Neural progenitor cell (in vitro differentiated cells): Measurements from ENCODE around the gene STX2. TPM values are rescaled to one million over a fixed set of nuclear protein-coding genes. Genes with fewer than 3 reads are reported as not detected.

Source experiments
- DNase-seq: peaks from one replicate; pipeline ENCODE4 v3.0.0-alpha.2; 2016; ENCODE audit warnings: low spot score
- H2AFZ ChIP-seq: fragments of 200-600 bp; sonication (generic); replicated peaks from 2 replicates; pipeline ENCODE4 v1.6.1; 2016; ENCODE audit warnings: antibody characterized with exemption
- H3F3A ChIP-seq: fragments of 200-600 bp; sonication (generic); 2 replicates; pipeline ENCODE4 v1.6.1; 2016; ENCODE audit warnings: antibody characterized with exemption, low read depth
- H3K27ac ChIP-seq: fragments of 200-600 bp; sonication (generic); 2 replicates; pipeline ENCODE4 v1.5.1; 2016; ENCODE audit warnings: mild to moderate bottlenecking
- H3K27me3 ChIP-seq: fragments of 200-600 bp; sonication (generic); 2 replicates; pipeline ENCODE4 v1.6.1; 2016; ENCODE audit warnings: mild to moderate bottlenecking, moderate library complexity
- H3K36me3 ChIP-seq: fragments of 200-600 bp; sonication (generic); 2 replicates; pipeline ENCODE4 v1.5.1; 2016
- H3K4me1 ChIP-seq: fragments of 200-600 bp; sonication (generic); 2 replicates; pipeline ENCODE4 v1.6.1; 2016; ENCODE audit warnings: mixed run types
- H3K4me2 ChIP-seq: fragments of 200-600 bp; sonication (generic); 2 replicates; pipeline ENCODE4 v1.6.1; 2016
- H3K4me3 ChIP-seq: fragments of 200-600 bp; sonication (generic); 2 replicates; pipeline ENCODE4 v1.5.1; 2016
- H3K79me2 ChIP-seq: fragments of 200-600 bp; sonication (generic); 2 replicates; pipeline ENCODE4 v1.6.1; 2016; ENCODE audit warnings: low read depth
- H3K9ac ChIP-seq: fragments of 200-600 bp; sonication (generic); 2 replicates; pipeline ENCODE4 v1.6.1; 2016
- H3K9me3 ChIP-seq: fragments of 200-600 bp; sonication (generic); 2 replicates; pipeline ENCODE4 v1.5.1; 2016; ENCODE audit warnings: low read depth
- H4K20me1 ChIP-seq: fragments of 200-600 bp; sonication (generic); 2 replicates; pipeline ENCODE4 v1.6.1; 2016; ENCODE audit warnings: low read depth
- H3K27ac Mint-ChIP-seq: 3 replicates; pipeline ENCODE4 v1.8.0; 2021; ENCODE audit warnings: mixed read lengths
- H3K27me3 Mint-ChIP-seq: 2 replicates; pipeline ENCODE4 v1.8.0; 2022; ENCODE audit warnings: low read depth, mild to moderate bottlenecking, inconsistent platforms, moderate library complexity, mixed read lengths; ENCODE audit not compliant: insufficient read depth
- H3K36me3 Mint-ChIP-seq: 3 replicates; pipeline ENCODE4 v1.8.0; 2021; ENCODE audit warnings: mixed read lengths
- H3K4me1 Mint-ChIP-seq: 3 replicates; pipeline ENCODE4 v1.8.0; 2021; ENCODE audit warnings: mixed read lengths
- H3K4me3 Mint-ChIP-seq: 3 replicates; pipeline ENCODE4 v1.8.0; 2021; ENCODE audit warnings: mild to moderate bottlenecking, moderate library complexity, mixed read lengths
- H3K9me3 Mint-ChIP-seq: 3 replicates; pipeline ENCODE4 v1.8.0; 2020; ENCODE audit warnings: mixed read lengths
- EZH2 ChIP-seq: fragments of 200-600 bp; sonication (generic); IDR thresholded peaks from 2 replicates; pipeline ENCODE4 v1.6.1; 2017; ENCODE audit warnings: antibody characterized with exemption, mild to moderate bottlenecking, moderate library complexity
- EZH2phosphoT487 ChIP-seq: fragments of 200-600 bp; sonication (generic); IDR thresholded peaks from 2 replicates; pipeline ENCODE4 v1.6.1; 2017; ENCODE audit warnings: antibody characterized with exemption
- total RNA-seq: library from RNA; depleted of rRNA; stranded (reverse); fragments of >200 nt; gene quantifications from 2 replicates; pipeline ENCODE4 v1.2.3, GENCODE V29; 2015; ENCODE audit warnings: low replicate concordance
- TF ChIP-seq, protein P1 (sequence below): fragments of 200-600 bp; sonication (generic); IDR thresholded peaks from 2 replicates; pipeline ENCODE4 v1.5.1; 2017; ENCODE audit warnings: antibody characterized with exemption, mild to moderate bottlenecking

The STX2 gene
- total RNA-seq, 1 donor from 2014 or later, result 44.0 TPM

DNA sequence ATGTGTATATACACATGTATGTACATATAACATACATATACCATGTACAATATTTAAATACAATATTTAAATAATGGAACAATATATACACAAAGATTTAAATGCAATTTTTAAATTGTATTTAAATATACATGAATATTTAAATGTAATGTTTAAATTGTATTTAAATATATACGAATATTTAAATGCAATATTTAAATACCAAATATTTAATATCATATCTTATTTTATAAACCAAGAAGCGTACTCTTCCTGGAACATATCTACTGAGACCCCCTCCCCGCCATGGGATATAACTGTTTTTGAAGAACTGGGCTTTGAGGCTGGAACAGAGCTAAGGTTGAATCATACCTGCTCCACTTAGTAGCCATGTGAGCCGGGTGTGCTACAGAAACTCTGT, 93.1 kb downstream of the STX2 start:
- H3K4me2 ChIP-seq, result no peak overlapping the region
- H3K4me3 Mint-ChIP-seq, result no peak overlapping the region
- no peaks in the 10 kb centered on the region for H3K36me3 Mint-ChIP-seq
- no peaks in the 10 kb centered on the region for H3K9me3 ChIP-seq
- H2AFZ ChIP-seq, result no peak overlapping the region
- H3K9me3 Mint-ChIP-seq, result peaks cover 2% of the 10 kb centered on the region
- TF ChIP-seq EZH2phosphoT487 (no peak), EZH2 (no peak)
- TF ChIP-seq, protein P1, sequence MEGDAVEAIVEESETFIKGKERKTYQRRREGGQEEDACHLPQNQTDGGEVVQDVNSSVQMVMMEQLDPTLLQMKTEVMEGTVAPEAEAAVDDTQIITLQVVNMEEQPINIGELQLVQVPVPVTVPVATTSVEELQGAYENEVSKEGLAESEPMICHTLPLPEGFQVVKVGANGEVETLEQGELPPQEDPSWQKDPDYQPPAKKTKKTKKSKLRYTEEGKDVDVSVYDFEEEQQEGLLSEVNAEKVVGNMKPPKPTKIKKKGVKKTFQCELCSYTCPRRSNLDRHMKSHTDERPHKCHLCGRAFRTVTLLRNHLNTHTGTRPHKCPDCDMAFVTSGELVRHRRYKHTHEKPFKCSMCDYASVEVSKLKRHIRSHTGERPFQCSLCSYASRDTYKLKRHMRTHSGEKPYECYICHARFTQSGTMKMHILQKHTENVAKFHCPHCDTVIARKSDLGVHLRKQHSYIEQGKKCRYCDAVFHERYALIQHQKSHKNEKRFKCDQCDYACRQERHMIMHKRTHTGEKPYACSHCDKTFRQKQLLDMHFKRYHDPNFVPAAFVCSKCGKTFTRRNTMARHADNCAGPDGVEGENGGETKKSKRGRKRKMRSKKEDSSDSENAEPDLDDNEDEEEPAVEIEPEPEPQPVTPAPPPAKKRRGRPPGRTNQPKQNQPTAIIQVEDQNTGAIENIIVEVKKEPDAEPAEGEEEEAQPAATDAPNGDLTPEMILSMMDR, result no peak
- H3F3A ChIP-seq, result no peaks in the 10 kb centered on the region
- H3K4me3 ChIP-seq, result no peak overlapping the region
- no peaks in the 10 kb centered on the region for H3K36me3 ChIP-seq
- peaks cover 19% of the 10 kb centered on the region for H3K4me1 Mint-ChIP-seq
- no peaks in the 10 kb centered on the region for H4K20me1 ChIP-seq
- no peak overlapping the region for H3K9ac ChIP-seq
- no peaks in the 10 kb centered on the region for H3K79me2 ChIP-seq
- no peak overlapping the region for H3K27ac Mint-ChIP-seq
- H3K27me3 ChIP-seq, result peaks cover 7% of the 10 kb centered on the region
- no peak for DNase-seq
- H3K4me1 ChIP-seq, result no peaks in the 10 kb centered on the region
- peaks cover 5% of the 10 kb centered on the region for H3K27me3 Mint-ChIP-seq
- no peak overlapping the region for H3K27ac ChIP-seq

DNA sequence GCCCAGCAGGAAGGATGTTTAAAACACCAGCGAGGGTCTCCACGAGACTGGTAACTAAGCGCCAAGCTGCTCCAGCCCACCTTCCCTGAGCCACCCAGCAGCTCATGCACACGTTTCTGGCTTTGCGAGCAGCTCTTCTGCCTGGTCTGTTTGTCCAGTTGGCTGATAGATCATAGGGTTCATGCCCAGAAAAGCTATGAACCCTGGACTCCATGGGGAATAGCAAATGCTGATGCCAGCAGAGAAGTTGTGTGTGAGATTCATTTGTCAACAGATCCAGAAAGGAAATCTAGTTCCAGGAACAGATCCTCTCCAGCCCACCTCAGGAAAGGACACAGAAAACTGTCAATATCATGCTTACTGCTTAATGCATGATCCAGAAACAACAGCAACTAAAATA, 94.8 kb downstream of the STX2 start:
- Histone ChIP-seq H3K27ac (no peak overlapping the region), H3K4me2 (no peak overlapping the region), H3K27me3 (peaks cover 7% of the 10 kb centered on the region), H3F3A (no peaks in the 10 kb centered on the region), H3K79me2 (no peaks in the 10 kb centered on the region), H4K20me1 (no peaks in the 10 kb centered on the region), H3K4me1 (no peaks in the 10 kb centered on the region), H3K9ac (no peak overlapping the region), H3K36me3 (no peaks in the 10 kb centered on the region), H3K4me3 (no peak overlapping the region), H3K9me3 (no peaks in the 10 kb centered on the region), H2AFZ (no peak overlapping the region)
- Mint-ChIP-seq H3K9me3 (peaks cover 4% of the 10 kb centered on the region), H3K4me1 (peaks cover 13% of the 10 kb centered on the region), H3K27me3 (peaks cover 2% of the 10 kb centered on the region), H3K36me3 (no peaks in the 10 kb centered on the region), H3K4me3 (no peak overlapping the region), H3K27ac (no peak overlapping the region)
- DNase-seq, result no peak
- TF ChIP-seq EZH2, result no peak
- TF ChIP-seq, protein P1, result no peak
- no peak for TF ChIP-seq EZH2phosphoT487

DNA sequence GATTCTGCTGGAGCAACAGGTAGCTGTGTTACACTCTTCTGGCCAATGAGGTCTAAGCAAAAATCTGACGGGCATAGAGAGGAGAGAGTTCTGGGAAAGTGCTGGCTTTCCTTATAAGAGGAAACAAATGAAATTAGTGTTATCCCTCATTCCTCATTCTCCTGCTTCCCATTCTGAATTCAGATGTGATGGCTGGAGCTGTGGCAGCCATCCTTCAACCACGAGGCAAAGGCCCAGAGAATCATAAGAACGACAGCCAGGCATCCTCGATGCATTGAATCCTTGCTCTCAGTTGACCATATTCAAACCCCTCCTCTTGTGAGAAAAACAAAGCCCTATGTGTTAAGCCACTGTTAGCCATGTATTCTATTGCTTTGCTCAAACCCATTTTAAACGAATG, 95.4 kb downstream of the STX2 start:
- H3K4me3 ChIP-seq, result no peak overlapping the region
- TF ChIP-seq EZH2 (no peak), EZH2phosphoT487 (no peak)
- TF ChIP-seq, protein P1, result no peak

DNA sequence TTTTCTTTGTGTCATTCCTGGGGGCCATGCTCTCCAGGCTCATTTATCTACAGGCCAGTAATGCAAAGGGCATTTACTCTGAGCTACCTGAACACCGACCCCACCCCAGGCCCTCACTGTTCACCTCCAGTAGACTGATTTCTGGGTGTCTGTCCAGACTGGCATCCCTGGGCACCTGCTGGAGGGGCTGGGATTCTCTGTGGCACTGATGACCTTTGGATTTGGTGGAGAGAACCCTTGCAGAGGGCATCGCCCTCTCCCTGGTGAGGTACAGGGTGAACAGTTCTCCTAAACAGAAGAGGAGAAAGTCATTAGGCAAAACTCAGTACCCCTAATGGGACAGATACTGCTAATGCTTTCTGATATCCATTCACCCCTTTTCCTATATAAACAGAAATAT, 95.9 kb downstream of the STX2 start:
- Mint-ChIP-seq H3K27ac (no peak overlapping the region), H3K9me3 (peaks cover 4% of the 10 kb centered on the region), H3K4me1 (peaks cover 9% of the 10 kb centered on the region), H3K36me3 (no peaks in the 10 kb centered on the region), H3K4me3 (no peak overlapping the region), H3K27me3 (peaks cover 7% of the 10 kb centered on the region)
- no peak overlapping the region for H3K27ac ChIP-seq
- no peak overlapping the region for H3K9ac ChIP-seq
- no peaks in the 10 kb centered on the region for H4K20me1 ChIP-seq
- no peak for DNase-seq
- no peaks in the 10 kb centered on the region for H3K36me3 ChIP-seq
- no peaks in the 10 kb centered on the region for H3K79me2 ChIP-seq
- no peak overlapping the region for H2AFZ ChIP-seq
- TF ChIP-seq EZH2phosphoT487, result no peak
- TF ChIP-seq, protein P1, result no peak
- no peak for TF ChIP-seq EZH2
- H3F3A ChIP-seq, result no peaks in the 10 kb centered on the region
- peaks cover 7% of the 10 kb centered on the region for H3K27me3 ChIP-seq
- H3K4me3 ChIP-seq, result no peak overlapping the region
- no peak overlapping the region for H3K4me2 ChIP-seq
- no peaks in the 10 kb centered on the region for H3K4me1 ChIP-seq
- H3K9me3 ChIP-seq, result no peaks in the 10 kb centered on the region

More for the DNA sequence above, 95.4 kb downstream of the STX2 start:
- Histone ChIP-seq H3F3A (no peaks in the 10 kb centered on the region), H3K9me3 (no peaks in the 10 kb centered on the region), H3K4me2 (no peak overlapping the region), H3K79me2 (no peaks in the 10 kb centered on the region), H3K27me3 (peaks cover 7% of the 10 kb centered on the region), H3K9ac (no peak overlapping the region), H2AFZ (no peak overlapping the region), H3K36me3 (no peaks in the 10 kb centered on the region), H3K4me1 (no peaks in the 10 kb centered on the region), H3K27ac (no peak overlapping the region), H4K20me1 (no peaks in the 10 kb centered on the region)
- H3K4me3 Mint-ChIP-seq, result no peak overlapping the region
- peaks cover 3% of the 10 kb centered on the region for H3K27me3 Mint-ChIP-seq
- H3K27ac Mint-ChIP-seq, result no peak overlapping the region
- no peaks in the 10 kb centered on the region for H3K36me3 Mint-ChIP-seq
- H3K4me1 Mint-ChIP-seq, result peaks cover 11% of the 10 kb centered on the region
- no peak for DNase-seq
- H3K9me3 Mint-ChIP-seq, result peaks cover 4% of the 10 kb centered on the region
